Nucleus accumbens (tissue), 56 donors: ENCODE measurements around the gene GRIK4.
A peak's percentile ranks its signal among the peaks of the same experiment; 100 is the strongest.
"Not testable (repeated sequence)": the region's sequence is repeated elsewhere in the genome, so short reads cannot be mapped to it uniquely, and the experiment has no call there.

ENCODE experiments used
- DNase-seq, 56 donors: peaks; one replicate each; lab custom pipeline; 2025; lab: John Stamatoyannopoulos, UW

The GRIK4 gene

DNA sequence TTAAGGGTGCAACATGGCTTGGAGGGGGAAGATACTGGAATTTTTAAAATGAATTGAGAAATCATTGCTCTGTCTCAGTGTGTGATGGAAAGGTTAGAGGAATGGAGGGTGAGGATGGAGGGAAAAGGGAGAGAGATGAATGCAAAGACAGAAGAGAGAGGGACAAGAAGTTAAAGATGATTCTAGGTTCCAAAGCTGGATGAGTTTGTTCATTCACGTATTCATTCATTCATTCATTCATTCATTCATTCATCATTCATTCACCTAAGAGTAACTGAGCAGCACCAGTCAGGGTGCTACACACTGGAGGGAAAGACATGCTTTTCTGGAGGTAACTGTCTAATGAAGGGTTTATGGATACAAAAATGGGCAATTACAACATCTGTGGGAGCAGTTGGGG, 209.2 kb downstream of the GRIK4 start:
- no peak for DNase-seq

DNA sequence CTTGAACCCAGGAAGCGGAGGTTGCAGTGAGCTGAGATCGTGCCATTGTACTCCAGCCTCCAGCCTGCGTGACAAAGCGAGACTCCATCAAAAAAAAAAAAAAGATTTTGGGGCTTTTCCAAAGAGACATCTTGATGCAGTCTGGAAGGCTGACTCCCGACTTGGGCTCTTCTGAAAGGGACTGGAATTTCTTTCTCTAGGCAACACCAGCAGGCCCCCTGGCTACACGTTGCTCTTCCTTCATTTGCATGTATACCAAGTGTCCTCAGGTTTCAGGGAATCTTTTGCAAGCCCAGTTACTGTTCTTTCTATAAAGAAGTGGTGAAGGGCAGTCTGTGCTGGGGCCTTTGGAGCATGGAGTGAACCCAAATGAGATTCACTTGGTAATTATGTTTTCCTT, 211.0 kb downstream of the GRIK4 start:
- no peak for DNase-seq

DNA sequence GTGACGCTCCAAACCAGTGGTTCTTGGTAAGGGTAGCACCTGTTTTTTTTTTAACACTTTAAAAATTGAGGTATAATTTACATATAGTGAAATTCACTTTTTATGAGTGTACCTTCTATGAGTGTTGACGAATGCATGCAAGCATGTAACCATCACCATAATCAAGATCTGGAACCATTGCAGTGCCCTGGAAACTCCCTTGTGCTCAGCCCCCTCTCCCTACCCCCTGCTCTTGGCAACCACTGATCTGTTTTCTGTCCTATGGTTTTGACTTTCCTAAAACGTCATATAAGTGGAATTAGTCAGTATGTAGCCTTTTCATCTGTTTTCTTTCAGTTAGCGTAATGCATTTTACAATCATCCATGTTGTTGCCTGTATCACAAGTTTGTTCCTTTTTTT, 212.2 kb downstream of the GRIK4 start:
- no peak for DNase-seq

DNA sequence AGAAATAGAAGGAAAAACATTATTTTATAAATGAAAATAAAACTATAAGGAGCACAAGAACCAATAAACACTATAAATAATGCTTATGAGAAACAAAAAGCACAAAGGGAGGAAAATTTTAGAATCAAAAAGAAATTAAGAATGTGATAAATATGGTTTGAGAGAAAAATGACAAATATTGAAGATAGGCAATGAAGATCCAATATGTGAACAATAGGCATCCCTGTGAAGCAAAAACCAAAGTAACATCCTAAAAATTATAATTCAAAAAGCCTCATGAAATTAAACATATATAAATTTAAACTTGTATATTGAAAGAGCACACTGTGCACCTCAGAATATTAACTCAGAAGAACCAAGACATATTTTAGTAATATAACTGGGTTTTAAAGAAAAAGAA, 216.2 kb downstream of the GRIK4 start:
- no peak for DNase-seq

DNA sequence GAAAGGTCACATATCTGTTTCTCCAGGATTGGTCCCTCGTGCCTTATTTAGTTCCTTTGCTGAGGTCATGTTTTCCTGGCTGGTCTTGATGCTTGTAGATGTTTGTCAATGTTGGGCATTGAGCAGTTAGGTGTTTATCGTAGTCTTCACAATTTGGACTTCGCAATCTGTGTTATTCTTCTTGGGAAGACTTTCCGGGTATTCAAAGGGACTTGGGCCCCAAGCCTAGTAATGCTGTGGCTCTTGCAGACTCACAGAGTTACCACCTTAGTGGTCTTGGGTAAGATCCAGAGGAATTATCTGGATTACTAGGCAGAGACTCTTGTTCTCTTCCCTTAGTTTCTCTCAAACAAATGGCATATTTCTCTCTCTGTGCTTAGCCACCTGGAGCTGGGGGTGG, 223.5 kb downstream of the GRIK4 start:
- no peak for DNase-seq

DNA sequence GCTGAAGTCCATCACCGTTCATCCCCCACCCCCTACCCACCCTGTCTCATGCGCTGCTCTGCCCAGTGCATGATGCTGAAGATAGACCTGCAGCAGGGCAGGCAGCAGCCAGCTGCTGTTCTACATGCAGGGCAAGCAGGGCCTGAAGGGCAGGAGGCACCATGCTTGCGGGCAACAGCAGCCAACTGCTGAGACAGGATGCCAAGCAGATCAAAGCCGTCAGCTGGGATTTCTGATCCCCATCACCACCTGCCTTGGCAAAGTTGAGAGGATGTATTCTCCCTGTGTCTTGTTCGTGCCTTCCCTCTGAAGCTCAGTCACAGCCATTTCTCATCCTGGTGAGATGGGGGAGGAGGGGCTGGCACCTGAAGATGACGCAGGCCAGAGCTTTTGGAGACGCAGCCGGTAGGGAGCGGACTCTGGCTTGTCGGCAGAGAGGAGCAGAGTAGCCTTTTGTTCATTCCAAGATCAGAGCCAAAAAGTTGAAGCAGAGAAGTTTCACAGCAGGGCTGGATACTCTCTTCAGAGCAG, 227.0 kb downstream of the GRIK4 start:
- peak in 2 of 56 donors; percentile 18 to 32 for DNase-seq

DNA sequence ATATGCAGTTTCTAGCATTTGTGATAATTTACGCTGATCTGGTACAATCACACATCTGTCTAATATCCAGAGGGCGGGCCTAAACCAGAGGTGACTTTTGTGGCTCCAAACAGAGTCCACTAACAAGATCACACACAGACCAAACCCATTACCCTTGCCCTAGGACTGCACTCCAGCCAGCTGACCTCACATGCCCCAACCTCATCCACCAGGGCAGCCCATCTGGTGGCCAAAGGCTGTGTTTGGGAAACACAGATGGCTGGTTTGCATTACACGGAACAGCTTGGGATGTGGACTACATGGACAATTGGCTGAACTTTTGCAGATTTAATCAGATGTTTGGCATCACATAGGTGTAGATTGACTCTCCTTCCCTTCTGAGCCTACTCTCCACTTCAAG, 228.2 kb downstream of the GRIK4 start:
- no peak for DNase-seq

DNA sequence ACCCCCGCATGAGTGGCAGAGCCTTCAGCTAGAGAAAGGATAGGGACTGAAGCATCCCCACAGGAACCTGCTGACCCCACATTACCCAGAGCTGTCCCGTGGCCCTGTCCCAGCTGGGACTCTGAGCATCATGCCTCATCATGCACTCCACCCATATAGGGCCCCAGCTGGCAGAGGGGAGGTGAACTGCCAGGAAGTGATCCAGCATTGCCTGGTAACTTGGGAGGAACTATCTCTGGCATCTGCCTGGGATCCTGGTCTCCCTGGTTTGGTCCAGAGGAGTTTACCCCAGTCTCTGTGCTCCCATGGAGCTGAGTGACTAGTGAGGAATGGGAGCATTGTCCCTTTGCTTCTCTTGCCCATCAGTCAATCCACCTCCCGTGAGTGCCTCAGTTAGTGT, 228.8 kb downstream of the GRIK4 start:
- no peak for DNase-seq

DNA sequence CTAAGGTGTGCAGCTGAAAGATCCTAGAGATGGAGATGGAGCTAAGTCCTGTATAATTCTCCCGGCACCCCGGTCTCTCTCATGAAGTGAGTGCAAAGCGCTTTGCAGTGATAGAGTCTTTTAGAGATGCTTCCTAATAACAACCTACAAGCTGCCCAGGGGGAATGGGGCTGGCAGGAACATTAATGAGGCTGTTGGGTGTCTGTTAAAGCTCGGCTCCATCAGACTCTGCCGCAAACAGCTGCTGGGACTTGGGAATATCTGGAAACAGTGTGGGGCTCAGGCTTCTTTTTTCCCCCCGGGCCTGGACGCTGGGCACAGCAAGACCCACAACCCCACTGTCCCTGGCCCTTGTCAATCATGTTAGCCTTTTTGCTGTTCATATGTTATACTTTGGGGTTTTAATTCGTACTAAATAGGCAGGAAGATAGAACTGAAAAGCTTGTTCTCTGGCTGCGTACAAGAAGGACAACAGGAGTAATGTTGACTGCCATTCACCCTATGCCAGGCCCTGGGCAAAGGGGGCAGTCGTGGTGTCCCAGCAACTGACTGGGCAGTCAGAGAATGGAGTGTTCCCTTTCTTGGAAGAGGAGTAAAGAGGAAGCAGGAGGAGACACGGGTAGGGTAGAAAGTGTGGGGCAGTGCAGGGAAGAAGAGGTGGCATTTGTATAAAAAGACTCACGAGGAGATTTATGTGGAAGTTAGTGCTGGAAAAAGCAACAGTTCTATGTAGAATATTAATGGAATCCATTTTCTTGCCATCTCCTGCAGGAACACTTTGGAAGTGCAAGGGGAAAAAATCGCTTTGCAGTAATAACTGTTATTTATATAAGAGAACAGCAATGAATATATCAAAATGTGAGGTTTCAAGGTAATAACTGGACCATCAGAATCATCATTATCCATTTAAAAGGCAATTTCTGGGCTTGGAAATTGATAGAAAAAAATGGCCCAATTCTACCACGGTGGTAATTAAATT, 232.8 kb downstream of the GRIK4 start:
- DNase-seq: peak in 12 of 56 donors; percentile 6 to 48 (median 24)

DNA sequence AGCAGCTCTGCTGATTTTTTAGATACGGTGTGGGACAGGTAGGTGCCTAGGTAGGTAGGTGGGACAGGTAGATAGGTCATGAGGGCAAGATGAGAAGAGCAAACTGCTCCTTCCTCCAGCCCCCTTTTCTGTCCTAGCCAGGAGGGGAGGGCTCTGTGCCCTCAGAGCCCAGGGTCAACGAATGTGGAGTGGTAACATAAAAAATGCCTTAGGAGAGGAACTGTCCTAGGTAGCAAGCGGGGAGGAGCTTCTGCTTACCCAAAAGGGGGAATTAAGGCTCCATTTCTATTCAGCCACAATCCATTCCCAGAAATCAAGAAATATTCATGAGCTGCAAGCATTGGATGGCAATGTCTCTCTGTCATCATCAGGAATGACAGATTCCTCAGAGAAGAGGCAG, 234.8 kb downstream of the GRIK4 start:
- no peak for DNase-seq

DNA sequence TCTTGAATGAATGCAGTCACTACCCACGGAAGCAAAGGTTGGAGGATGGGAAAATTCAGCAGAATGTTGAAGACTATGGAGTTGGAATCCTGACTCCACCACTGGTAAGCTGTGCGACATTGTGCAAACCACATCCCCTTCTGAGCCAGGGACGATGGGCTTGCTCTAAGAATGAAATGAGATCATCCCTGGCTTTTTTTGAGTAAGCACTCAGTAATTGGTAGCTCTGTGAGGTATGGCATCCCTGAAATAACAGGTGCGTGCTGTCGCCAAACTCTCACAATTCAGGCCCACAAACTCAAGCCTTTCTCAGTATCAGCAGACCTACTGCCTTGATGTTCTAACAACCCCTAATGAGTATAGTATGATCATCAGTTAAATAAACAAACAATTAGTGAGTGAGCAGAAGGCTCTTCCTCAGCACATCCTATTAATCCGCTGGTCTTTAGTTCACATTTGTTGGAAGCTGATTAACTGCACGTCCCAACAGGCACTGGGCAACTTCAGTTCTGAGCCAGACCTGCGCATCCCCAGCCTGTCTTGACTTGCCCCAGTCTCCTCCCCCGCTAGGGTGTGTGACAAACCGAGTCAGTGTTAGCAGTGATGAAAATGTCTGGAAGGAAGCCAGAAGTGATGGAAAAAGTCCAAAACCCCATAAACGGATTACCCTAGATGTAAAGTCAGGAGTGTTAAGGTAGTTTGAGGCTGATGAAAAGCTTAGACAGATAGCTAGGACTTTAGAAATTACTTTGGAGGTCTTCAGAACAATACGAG, 235.5 kb downstream of the GRIK4 start:
- peak in 1 of 56 donors; percentile 30 for DNase-seq

DNA sequence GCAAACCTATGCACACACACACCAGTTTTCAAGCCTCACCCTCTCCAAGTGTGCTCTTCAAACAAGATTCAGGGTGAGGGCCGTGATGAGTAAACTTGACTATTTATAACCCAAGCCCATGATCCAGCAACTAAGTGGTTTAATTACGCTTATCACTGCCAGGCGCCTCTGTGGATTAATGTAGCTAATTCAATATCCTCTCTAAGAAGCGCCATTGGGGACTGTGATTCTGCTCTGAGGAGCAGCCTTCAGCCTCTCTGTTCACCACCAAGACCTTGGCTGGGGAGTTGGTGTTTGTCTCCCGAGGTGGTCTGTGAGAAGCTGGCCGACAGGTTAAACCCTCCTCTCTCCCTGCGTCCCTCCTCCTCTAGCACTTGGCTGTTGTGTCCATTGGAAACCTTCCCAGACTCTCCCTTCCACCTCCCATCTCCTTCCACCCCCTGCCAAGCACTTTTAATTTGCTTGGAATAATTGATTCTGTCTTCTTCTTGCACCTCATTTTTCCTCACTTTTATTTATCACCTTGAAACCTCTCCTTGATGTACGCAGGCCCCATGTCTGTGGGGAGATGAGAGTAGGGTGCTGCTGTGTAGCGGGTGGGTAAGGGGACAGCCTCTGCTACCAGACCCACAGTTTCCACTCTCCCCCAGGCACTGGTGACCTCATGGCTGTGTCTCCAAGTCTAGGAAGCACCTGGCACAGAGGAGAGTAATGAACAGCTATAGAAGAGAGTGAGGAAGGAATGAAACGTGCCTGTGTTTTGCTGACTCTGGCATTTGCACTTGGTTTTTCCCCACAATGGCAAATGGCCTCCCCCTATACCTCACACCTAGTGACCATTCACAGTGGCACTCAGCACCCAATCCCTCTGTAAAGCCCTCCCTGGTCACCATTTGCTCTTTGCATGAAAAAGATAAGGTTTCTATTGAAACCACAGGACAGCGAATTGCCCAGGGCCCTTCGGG, 236.6 kb downstream of the GRIK4 start:
- no peak for DNase-seq

DNA sequence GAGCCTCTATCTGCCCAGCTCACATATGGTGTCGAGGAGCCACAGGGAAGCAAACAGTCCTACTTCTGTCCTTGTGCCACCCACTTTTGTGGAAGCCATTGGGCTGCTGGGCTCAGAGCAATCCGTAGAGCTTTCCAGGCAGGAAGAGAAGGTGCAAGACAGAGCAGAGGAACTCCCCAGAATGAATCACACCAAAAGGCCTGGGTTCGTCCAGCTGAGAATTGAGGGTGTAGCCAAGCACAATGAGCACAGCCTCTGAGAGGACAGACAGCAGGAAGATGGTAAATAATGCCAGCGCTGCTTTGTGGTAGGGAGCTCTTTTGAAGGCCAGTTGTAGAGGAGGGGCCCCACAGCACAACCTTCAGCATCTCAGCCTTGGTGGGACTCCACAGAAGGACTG, 237.8 kb downstream of the GRIK4 start:
- no peak for DNase-seq

DNA sequence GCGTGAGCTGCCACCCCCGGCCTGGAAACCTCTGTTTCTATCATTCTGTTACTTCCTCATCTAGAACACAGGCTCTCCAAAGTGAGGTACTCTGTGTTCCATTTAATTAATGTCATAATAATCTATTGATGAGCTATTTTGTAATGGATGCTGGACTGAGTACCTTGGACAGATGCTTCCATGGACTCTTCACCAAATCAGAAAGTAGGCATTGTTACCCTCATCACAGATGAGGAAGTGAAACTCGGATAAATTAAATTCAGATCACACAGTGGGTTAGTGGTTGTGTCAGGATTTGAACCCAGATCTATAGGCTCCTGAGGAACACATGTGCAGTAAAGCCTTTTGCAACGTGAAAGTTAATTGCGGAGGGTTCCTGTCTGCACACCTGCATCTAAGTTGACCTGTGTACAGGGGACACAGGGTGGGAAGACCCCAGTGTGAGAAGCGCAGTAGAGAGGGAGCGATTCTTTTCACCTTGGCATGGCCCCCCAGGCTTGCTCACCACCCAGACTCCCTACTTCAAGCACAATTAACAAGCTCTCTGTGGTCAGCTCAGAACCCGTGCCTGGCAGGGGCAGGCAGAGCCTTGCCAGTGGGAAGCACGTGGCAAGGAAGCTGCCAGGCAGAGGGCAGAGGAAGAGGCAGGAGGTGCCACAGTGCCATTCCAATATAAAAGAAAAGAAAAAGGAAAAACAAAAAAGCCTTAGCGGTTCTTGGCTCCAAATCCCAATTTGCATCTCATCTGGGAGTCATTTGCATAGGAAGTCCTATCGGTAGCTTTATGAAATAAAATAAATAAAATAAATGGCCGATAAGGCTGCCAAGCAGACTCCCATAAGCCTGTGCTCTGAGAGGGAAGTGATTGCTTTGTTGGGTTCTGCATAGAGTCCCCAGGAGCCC, 239.3 kb downstream of the GRIK4 start:
- peak in 29 of 56 donors; percentile 9 to 59 (median 29) for DNase-seq

DNA sequence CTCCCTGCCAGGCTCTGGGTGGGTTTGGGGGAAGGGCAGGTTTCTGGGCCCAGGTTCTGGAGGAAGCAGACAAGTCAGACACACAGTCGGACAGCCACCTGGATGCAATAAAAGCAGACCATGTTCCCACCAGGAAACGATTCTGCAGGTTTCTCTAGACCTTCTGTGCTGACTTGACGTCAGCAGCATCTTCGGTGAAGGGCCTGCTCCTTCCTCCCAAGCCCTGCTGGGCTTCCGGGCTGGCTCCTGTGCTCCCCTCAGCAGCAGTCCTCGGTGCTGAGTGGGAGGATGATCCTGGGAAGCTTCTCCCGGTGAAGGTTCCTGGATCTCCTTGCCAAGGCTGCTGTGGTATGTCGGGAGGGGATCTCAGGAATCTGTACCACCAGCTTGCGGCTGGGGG, 240.0 kb downstream of the GRIK4 start:
- DNase-seq: peak in 2 of 56 donors; percentile 22 to 43

DNA sequence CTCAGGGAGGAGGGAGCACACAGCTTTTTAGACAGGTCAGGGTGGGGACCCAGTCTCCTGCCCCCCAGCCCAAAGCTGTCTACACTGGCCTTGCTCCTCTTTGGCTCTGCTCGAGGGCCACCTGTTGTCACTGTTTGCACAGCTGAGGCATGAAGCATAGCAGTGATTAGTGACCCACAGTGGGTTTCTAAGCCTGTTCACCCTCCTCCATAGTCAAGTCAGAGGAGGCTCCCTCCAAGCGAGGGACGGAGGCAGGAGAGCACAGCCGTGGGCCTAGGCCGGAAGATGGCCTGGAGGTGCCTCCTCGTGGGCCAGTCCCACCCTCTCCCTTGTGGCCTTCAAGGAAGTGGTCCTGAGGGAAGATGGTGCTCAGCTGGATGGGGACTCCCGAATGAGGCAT, 241.1 kb downstream of the GRIK4 start:
- no peak for DNase-seq

DNA sequence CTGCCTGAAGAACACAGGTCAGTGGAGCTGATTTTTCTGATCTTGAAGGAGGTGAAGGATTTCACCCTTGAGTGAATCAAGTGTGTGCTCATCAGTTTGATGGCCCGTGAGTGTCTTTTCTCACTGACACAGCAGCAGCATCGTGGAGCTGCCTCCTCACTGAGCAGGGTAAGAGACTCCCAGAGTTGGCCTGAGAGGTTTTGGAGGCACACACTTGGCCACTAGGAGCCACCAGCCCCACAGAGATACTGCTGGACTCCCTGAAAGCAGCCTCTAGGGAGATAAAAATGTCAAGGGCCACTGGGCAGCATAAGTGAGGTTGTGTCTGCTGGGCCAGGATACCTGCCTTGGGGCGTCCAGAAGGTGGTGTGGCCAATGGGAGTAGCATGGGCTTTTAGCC, 245.4 kb downstream of the GRIK4 start:
- DNase-seq: no peak

DNA sequence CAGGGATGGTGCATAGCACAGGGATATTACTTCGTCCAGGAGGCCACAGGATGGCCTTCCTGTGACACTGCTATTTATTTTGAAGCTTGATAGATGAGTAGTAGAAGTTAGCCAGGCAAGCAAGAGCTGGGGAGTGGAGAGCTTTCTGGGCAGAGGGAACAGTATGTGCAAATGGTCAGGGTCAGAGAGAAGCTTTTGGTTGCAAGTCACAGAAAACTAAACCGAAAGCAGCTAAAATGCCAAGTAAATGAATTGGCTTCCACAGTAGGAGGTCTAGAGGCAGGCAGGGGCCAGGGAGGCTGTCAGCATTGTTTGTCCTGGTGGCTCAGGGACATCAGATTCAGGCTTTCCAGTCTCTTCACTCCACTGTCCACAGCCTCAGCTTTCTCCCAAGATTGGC, 247.5 kb downstream of the GRIK4 start:
- no peak for DNase-seq

DNA sequence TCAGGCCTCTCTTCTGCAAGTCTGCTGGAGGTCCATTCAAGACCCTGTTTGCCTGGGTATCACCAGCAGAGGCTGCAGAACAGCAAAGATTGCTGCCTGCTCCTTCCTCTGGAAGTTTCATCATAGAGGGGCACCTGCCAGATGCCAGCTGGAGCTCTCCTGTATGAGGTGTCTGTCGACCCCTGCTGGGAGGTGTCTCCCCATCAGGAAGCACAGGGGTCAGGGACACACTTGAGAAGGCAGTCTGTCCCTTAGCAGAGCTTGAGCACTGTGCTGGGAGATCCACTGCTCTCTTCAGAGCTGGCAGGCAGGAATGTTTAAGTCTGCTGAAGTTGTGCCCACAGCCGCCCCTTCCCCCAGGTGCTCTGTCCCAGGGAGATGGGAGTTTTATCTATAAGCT, 254.2 kb downstream of the GRIK4 start:
- not testable (repeated sequence) for DNase-seq
